ENCODE data around the gene KRTAP5-11.
"Not testable (repeated sequence)": the region's sequence is repeated elsewhere in the genome, so short reads cannot be mapped to it uniquely, and the experiment has no call there.

KRTAP5-11 gene

DNA sequence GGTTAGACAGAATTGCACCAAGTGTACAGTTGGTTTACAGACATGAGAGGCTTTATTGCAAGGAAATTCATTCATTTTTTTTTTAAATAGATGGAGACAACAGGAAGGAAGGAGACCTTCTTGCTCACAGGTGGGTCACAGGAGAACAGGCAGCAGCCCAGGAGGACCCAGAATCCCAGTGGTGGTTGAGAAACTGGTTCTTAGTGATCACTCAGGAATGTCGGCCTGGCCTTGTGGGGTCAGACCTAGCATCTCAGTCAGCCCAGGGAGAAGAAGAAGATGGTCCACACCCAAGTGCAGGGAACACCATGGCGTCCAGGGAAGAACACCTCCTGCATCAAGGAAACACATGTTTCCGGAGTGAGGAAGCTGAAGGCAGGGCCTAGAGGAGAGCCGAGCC lies 849 bp downstream of the KRTAP5-11 start:
- DNase-seq (ENCODE audit: low read depth in 1 of 2, low spot score in 1 of 2), result no peak

DNA sequence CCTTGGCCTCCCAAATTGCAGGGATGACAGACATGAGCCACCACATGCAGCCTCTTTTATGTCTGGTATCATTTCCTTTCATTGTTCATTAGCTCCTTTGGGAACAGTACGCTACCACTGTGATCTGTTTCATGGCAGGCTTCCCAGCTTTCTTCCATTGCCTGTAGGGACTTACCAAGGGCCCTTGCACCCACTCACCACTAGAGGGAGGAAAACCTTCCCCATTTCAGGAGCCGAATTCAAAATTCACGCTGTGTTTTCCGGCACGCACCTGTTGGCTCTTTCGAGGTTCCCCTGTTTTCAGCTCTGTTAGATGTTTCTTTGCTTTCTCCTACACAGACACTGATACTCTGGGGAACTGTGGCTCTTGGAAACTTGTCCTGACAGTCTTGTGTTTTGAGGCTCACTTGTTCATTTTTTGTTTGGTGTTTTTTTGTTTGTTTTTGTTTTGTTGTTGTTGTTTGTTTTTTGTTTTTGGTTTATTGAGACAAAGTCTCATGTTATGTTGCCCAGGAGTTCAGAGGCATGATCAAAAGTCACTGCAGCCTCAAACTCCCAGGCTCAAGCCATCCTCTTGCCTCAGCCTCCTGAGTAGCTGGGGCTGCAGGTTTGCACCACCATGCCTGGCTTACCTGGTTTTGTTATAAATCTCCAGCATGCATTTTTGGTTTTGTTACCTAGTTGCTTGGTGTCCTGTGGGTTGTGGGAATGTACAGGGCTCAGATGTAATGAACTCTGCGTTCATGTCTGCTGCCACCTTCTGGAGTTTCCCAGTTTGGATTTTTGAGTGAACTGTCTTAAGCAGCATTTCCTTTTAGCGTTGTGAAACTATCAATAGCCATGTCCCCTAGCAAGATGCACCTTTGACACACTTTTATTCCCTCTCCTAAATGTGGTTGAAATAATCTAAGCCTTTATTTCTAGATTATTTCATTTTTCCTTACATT lies 2.3 kb downstream of the KRTAP5-11 start:
- peak in 1 of 2 donors; percentile 21 for DNase-seq (ENCODE audit: low read depth in 1 of 2, low spot score in 1 of 2)

DNA sequence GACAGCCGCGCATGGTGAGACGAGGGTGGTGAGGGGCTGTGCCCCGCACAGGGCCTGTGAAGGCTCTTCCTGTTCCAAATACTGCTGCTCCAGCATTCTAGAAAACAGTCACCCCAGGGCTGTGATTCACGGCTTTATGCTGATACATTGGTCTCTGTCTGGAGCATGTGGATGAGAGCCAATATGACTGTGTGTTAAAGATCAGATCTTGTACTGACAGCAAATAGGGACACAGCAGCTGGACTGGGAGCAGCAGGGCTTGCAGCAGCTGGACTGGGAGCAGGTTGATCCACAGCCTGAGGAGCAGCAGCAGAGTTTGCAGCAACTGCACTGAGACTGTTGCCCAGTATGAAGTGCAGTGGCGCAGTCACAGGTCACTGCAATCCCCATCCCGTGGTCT lies 3.2 kb downstream of the KRTAP5-11 start:
- DNase-seq (ENCODE audit: low read depth in 1 of 2, low spot score in 1 of 2), result not testable (repeated sequence)

DNA sequence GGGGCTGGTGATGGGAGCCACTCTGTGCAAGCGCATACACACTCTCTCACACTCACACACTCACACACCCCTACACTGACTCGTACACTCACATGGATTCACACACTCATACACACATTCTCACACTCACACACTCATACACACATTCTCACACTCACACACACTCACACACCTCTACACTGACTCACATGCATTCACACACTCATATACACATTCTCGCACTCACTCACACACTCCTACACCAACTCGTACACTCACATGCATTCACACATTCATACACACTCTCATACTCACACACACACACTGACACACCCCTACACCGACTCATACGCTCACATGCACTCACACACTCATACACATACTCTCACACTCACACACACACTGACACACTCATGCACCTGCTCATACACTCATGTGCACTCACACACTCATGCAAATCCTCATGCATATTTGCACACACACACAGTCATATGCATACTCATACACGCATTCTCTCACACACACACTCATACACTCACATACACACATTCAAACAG lies 5.1 kb downstream of the KRTAP5-11 start:
- no peak for DNase-seq (ENCODE audit: low read depth in 1 of 2, low spot score in 1 of 2)

GRCh38 chr11:71576688-71577465 lies 5.8 kb downstream of the KRTAP5-11 start:
- DNase-seq (ENCODE audit: low read depth in 1 of 2, low spot score in 1 of 2), result not testable (repeated sequence)

GRCh38 chr11:71575723-71576424 lies 6.8 kb downstream of the KRTAP5-11 start:
- DNase-seq (ENCODE audit: low read depth in 1 of 2, low spot score in 1 of 2), result no peak

DNA sequence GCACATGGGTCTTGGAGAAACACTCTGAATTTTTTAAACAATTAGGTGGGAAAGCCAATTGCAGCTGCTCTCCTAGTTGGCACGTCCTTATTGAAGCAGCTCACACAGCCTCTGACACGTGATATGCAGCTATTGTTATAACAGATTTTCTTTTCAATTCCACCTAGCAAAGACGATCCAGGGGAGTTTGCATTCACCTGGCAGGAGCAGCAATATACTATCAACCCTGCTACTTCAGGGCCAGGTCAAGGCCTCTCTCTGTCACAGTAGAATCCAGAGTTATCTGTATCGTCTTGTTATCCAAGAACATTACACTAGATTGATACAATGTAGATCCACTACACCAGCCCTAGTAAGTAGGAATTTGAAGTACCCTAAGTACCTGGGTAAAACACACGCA lies 8.3 kb downstream of the KRTAP5-11 start:
- DNase-seq (ENCODE audit: low read depth in 1 of 2, low spot score in 1 of 2), result no peak

DNA sequence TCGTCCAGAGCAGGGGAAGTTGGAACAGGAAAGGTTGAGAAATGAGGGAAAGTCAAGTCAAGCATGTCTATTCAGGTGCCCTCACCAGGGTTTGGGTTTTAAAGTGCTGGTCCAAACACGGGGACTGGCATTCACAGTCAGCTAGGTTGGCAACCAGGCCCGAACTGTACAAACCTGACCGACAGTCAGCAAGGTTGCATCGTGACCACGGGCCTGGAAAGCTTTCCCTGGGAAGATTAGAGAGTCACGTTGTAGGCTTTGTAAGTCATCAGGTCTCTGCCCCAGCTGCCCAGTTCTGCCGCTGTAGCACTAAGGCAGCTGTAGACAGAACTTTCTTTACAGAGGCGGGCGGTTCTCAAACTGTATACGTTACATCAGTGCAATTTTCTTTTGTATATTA lies 9.9 kb downstream of the KRTAP5-11 start:
- no peak for DNase-seq (ENCODE audit: low read depth in 1 of 2, low spot score in 1 of 2)

DNA sequence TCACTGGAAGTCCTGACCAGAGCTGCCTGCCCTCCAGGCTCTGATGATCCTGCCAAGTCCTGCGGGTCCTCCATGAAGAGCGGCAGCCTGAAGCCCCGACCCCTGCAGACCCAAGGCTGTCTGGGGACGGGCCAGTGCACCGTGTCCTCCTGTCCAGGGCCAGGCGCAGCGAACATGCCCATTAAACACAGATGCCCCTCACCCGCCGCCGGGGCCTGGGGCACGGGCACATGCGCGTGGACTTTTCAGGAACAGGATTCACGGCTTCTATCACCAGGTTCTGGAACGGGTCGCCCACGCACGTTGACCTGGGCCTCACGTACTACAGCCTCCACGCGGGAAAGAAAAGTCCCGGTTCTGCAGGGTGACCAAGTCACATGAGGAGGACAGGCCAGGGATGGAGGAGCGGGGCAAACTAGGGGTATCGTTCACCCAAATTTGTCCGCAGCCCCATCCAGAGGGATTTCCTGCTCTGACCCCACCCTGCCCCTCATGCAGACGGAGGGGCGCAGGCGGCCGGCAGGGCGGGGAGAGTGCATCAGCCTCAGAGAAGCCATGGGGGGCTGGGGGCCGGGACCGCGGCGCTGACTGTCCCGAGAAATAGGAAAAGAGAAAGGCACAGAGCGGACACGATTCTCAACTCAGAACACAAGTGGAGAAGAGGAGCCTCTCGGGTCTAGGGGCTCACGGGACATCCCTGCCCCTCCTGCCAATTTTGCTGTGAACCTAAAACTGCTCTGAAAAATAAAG lies 11.4 kb downstream of the KRTAP5-11 start:
- not testable (repeated sequence) for DNase-seq (ENCODE audit: low read depth in 1 of 2, low spot score in 1 of 2)

- DNase-seq (ENCODE audit: low read depth in 1 of 2, low spot score in 1 of 2), result no peak
These were observed 13.8 kb downstream of the KRTAP5-11 start for GRCh38 chr11:71568704-71569349.

DNA sequence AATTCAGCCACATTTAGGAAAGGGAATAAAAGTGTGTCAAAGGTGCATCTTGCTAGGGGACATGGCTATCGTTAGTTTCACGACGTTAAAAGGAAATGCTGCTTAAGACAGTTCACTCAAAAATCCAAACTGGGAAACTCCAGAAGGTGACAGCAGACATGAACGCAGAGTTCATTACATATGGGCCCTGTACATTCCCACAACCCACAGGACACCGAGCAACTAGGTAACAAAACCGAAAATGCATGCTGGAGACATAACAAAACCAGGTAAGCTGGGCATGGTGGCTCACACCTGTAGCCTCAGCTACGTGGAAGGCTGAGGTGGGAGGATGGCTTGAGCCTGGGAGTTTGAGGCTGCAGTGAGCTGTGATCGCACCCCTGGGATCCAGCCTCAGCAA lies 15.0 kb downstream of the KRTAP5-11 start:
- not testable (repeated sequence) for DNase-seq (ENCODE audit: low read depth in 1 of 2, low spot score in 1 of 2)

DNA sequence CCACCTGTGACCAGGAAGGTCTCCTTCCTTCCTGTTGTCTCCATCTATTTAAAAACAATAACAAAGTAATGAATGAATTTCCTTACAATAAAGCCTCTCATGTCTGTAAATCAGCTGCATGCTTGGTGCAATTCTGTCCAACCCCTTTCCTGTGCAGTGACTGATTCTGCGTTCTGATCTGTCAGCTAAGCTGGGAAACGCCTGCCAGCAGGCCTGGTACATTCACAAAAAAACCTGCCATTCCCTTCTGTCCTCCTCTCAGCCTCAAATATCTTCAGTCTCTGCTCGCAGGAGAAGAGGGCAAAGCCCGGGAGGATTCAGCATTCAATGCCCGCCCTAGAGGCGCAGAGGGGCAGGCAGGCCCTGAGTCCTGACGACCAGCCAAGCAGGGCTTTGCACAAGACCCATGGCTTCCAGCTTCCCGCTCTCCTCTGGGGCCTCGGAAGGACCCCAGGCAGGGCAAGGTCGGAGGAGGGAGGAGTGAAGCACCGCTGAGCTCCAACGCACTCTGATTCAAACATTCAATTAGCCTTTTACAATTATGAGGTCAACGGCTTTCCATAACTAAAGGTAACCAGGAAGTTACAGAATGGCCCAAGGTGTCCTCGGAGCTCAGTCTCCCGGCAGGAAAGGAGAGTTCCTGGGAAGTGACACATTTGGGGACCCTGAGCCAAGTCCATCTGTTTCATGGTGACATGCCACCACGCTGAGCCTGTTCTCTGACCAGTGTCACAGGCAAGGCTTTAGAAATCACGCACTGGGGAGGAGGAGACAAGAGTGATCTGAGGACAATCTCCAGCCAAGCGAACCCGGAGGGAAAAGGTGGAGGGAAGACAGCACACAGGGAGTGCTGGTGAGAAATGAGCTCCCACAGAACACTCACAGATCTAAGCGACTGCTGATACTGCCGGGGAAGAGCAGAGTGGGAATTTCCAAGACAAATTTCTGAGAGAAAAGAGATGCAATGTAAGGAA lies 15.8 kb downstream of the KRTAP5-11 start:
- not testable (repeated sequence) for DNase-seq (ENCODE audit: low read depth in 1 of 2, low spot score in 1 of 2)

- no peak for DNase-seq (ENCODE audit: low read depth in 1 of 2, low spot score in 1 of 2)
These were observed 16.5 kb downstream of the KRTAP5-11 start for GRCh38 chr11:71566081-71566620.

DNA sequence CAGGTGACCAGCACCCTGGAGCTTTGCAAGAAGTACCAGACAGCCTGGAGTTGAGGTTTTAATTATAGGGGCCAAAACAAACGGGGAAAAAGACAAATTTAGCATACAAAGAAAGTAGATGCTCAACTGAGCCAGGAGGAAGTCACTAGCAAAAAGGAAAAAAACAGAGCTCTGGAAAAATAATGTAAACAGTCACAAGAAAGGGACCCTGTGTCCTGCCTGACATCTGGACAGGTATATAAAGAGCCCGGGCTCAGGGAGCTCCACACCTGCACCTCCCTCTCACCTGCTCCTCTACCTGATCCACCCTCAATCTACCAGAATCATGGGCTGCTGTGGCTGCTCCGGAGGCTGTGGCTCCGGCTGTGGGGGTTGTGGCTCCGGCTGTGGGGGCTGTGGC lies 17.4 kb downstream of the KRTAP5-11 start, which contains the start of gene KRTAP5-10:
TSS of gene KRTAP5-10 (plus strand) at position 301 of the 400 bp plus-strand sequence. CDS start at position 326, 25 bp downstream.
- DNase-seq (ENCODE audit: low read depth in 1 of 2, low spot score in 1 of 2), result no peak

DNA sequence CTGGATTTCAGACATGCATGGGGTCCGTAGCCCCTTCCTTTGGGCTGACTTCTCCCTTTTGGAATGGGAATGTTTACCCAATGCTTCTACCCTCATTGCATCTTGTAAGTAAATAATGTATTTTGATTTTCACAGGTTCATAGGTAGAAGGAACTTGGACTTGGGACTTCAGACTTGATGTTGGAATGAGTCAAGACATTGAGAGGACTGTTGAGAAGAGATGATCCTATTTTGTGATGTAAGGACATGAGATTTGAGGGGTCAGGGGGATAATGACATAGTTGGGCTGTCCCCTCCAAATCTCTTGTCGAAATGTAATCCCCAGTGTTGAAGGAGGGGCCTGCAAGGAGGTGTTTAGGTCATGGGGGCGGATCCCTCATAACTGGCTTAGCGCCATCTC lies 18.2 kb downstream of the KRTAP5-11 start:
- DNase-seq (ENCODE audit: low read depth in 1 of 2, low spot score in 1 of 2), result no peak

DNA sequence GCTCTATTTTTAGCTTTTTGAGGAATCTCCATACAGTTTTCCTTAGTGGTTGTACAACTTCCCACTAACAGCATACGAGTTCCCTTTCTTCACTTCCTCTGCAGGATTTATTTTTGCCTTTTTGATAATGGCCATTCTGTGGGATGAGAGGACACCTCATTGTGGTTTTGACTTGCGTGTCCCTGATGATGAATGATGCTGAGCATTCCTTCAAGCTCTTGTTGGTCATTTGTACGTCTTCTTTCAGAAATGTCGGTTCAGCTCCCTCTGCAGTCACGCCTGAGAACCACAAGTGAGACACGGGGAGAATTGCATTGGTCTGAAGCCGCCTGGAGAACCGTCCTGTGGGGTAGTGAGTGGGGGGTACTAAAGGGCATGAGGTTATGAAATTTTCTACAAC lies 19.3 kb downstream of the KRTAP5-11 start:
- DNase-seq (ENCODE audit: low read depth in 1 of 2, low spot score in 1 of 2), result peak in 1 of 2 donors; percentile 4

- DNase-seq (ENCODE audit: low read depth in 1 of 2, low spot score in 1 of 2), result no peak
These were observed 20.6 kb downstream of the KRTAP5-11 start for GRCh38 chr11:71562120-71562519.

GRCh38 chr11:71558996-71559395 lies 23.7 kb downstream of the KRTAP5-11 start:
- no peak for DNase-seq (ENCODE audit: low read depth in 1 of 2, low spot score in 1 of 2)
